Measurements from ENCODE around the gene DMRT1. TPM values are rescaled to one million over a fixed set of nuclear protein-coding genes. Genes with fewer than 3 reads are reported as not detected.

The DMRT1 gene
- total RNA-seq, 1 donor from 2014 or later = not detected

- TF ChIP-seq, protein P1, sequence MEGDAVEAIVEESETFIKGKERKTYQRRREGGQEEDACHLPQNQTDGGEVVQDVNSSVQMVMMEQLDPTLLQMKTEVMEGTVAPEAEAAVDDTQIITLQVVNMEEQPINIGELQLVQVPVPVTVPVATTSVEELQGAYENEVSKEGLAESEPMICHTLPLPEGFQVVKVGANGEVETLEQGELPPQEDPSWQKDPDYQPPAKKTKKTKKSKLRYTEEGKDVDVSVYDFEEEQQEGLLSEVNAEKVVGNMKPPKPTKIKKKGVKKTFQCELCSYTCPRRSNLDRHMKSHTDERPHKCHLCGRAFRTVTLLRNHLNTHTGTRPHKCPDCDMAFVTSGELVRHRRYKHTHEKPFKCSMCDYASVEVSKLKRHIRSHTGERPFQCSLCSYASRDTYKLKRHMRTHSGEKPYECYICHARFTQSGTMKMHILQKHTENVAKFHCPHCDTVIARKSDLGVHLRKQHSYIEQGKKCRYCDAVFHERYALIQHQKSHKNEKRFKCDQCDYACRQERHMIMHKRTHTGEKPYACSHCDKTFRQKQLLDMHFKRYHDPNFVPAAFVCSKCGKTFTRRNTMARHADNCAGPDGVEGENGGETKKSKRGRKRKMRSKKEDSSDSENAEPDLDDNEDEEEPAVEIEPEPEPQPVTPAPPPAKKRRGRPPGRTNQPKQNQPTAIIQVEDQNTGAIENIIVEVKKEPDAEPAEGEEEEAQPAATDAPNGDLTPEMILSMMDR (IDR thresholded peaks at IDR 0.05) = no peak
- Mint-ChIP-seq H3K27ac (ENCODE audit: unreplicated experiment) (no peak overlapping the region), H3K27me3 (ENCODE audit: unreplicated experiment) (no peaks in the 10 kb centered on the region), H3K4me1 (ENCODE audit: unreplicated experiment) (no peaks in the 10 kb centered on the region), H3K36me3 (ENCODE audit: unreplicated experiment) (no peaks in the 10 kb centered on the region), H3K9me3 (ENCODE audit: unreplicated experiment) (no peaks in the 10 kb centered on the region), H3K4me3 (ENCODE audit: unreplicated experiment) (no peak overlapping the region)
- DNase-seq (ENCODE audit: extremely low spot score, unreplicated experiment) = no peak
Measured at GRCh38 chr9:1014225-1014624, 172.7 kb downstream of the DMRT1 start.

GRCh38 chr9:1014640-1015039 lies 173.1 kb downstream of the DMRT1 start:
- H3K36me3 Mint-ChIP-seq (ENCODE audit: unreplicated experiment) = no peaks in the 10 kb centered on the region
- TF ChIP-seq, protein P1 (IDR thresholded peaks at IDR 0.05) = no peak
- no peak for DNase-seq (ENCODE audit: extremely low spot score, unreplicated experiment)
- H3K9me3 Mint-ChIP-seq (ENCODE audit: unreplicated experiment) = no peaks in the 10 kb centered on the region
- H3K4me3 Mint-ChIP-seq (ENCODE audit: unreplicated experiment) = no peak overlapping the region
- H3K4me1 Mint-ChIP-seq (ENCODE audit: unreplicated experiment) = no peaks in the 10 kb centered on the region
- H3K27me3 Mint-ChIP-seq (ENCODE audit: unreplicated experiment) = no peaks in the 10 kb centered on the region
- H3K27ac Mint-ChIP-seq (ENCODE audit: unreplicated experiment) = no peak overlapping the region

- TF ChIP-seq, protein P1 (IDR thresholded peaks at IDR 0.05) = no peak
- no peak overlapping the region for H3K27ac Mint-ChIP-seq (ENCODE audit: unreplicated experiment)
- no peaks in the 10 kb centered on the region for H3K4me1 Mint-ChIP-seq (ENCODE audit: unreplicated experiment)
- no peak overlapping the region for H3K4me3 Mint-ChIP-seq (ENCODE audit: unreplicated experiment)
- H3K27me3 Mint-ChIP-seq (ENCODE audit: unreplicated experiment) = no peaks in the 10 kb centered on the region
- no peaks in the 10 kb centered on the region for H3K9me3 Mint-ChIP-seq (ENCODE audit: unreplicated experiment)
- DNase-seq (ENCODE audit: extremely low spot score, unreplicated experiment) = no peak
- H3K36me3 Mint-ChIP-seq (ENCODE audit: unreplicated experiment) = no peaks in the 10 kb centered on the region
Measured at GRCh38 chr9:1018121-1018520, 176.6 kb downstream of the DMRT1 start.

Other genes with a start within 250 kb of the DMRT1 start
- gene DMRT3, start 135.0 kb downstream of the DMRT1 start, total RNA-seq = not detected in 2 replicates
- gene DMRT2, start 208.7 kb downstream of the DMRT1 start, total RNA-seq = not detected in 2 replicates

Data from osteocyte (in vitro differentiated cells).